A549 (cell line): Measurements from ENCODE around the gene MYO10. TPM values are rescaled to one million over a fixed set of nuclear protein-coding genes. Genes with fewer than 3 reads are reported as not detected.
A peak's percentile ranks its signal among the peaks of the same experiment; 100 is the strongest.

ENCODE experiments used
- ATAC-seq, 2 experiments: fragments of 200-7000 bp in 1 of 2; fragments of >200 bp in 1 of 2; cut with Nextera tagmentation in 1 of 2; cut with Tn5 transposase in 1 of 2; 3 replicates each; pipeline versions ENCODE4 v1.8.0 to v1.9.1; 2018 to 2020; ENCODE audit warnings: mild to moderate bottlenecking in 1 of 2, moderate library complexity in 1 of 2
- CTCF ChIA-PET: fragments of 300-600 bp; sonication (Branson Sonifier 250); formaldehyde crosslinking; extraction: SDS; loops from one replicate; lab custom pipeline; 2021; ENCODE audit warnings: antibody characterized with exemption, inconsistent platforms; lab: Yijun Ruan, JAX
- POLR2A ChIA-PET: fragments of 350-600 bp; formaldehyde crosslinking; extraction: SDS; loops from one replicate; lab custom pipeline; 2021; ENCODE audit warnings: antibody characterized with exemption, inconsistent platforms; lab: Yijun Ruan, JAX
- DNase-seq, 2 experiments: peaks; one replicate each; pipeline versions ENCODE4 v3.0.0 to v3.0.0-alpha.2; 2011 to 2016; ENCODE audit warnings: low read depth in 1 of 2, low spot score in 1 of 2
- FAIRE-seq: peaks from 2 replicates; lab custom pipeline; 2011; peaks lifted over from hg19 to GRCh38; lab: Jason Lieb, UNC
- H3K27ac ChIP-seq, 2 experiments: fragments of >200 bp; sonication (Bioruptor Twin); formaldehyde crosslinking; 3 replicates each; pipeline ENCODE4 v1.5.1; 2016 to 2017
- H3K4me1 ChIP-seq: fragments of >200 bp; sonication (Bioruptor Twin); formaldehyde crosslinking; 3 replicates; pipeline ENCODE4 v1.6.1; 2016
- H3K4me2 ChIP-seq: fragments of >200 bp; sonication (Bioruptor Twin); formaldehyde crosslinking; 3 replicates; pipeline ENCODE4 v1.6.1; 2016
- H3K4me3 ChIP-seq: fragments of >200 bp; sonication (Bioruptor Twin); formaldehyde crosslinking; 3 replicates; pipeline ENCODE4 v1.5.1; 2016
- H3K9me3 ChIP-seq: fragments of >200 bp; sonication (Bioruptor Twin); formaldehyde crosslinking; 3 replicates; pipeline ENCODE4 v1.6.1; 2016
- ATOH8 ChIP-seq: fragments of 250-450 bp; sonication (Bioruptor Pico); IDR thresholded peaks from 2 replicates; pipeline ENCODE4 v1.5.0; 2020; ENCODE audit warnings: low read depth, mild to moderate bottlenecking, moderate library complexity
- BCL3 ChIP-seq: fragments of >200 bp; sonication (Bioruptor Twin); formaldehyde crosslinking; IDR thresholded peaks from 3 replicates; pipeline ENCODE4 v1.6.1; 2016
- BHLHE40 ChIP-seq: IDR thresholded peaks from 2 replicates; pipeline ENCODE4 v1.6.1; 2012; ENCODE audit warnings: low read depth, low read length, inconsistent platforms
- CEBPB ChIP-seq, 2 experiments: fragments of >200 bp in 1 of 2; sonication (Bioruptor Twin) in 1 of 2; formaldehyde crosslinking in 1 of 2; IDR thresholded peaks; 2 replicates each; pipeline ENCODE4 v1.6.1; 2012 to 2016
- CHD4 ChIP-seq: fragments of 200-600 bp; sonication (generic); IDR thresholded peaks from 2 replicates; pipeline ENCODE4 v1.6.1; 2016; ENCODE audit warnings: antibody characterized with exemption, mild to moderate bottlenecking, borderline replicate concordance
- FOSB ChIP-seq: fragments of 250-450 bp; sonication (Bioruptor Pico); IDR thresholded peaks from 2 replicates; pipeline ENCODE4 v1.5.0; 2020; ENCODE audit warnings: mild to moderate bottlenecking, moderate library complexity
- FOSL2 ChIP-seq, 2 experiments: fragments of 450-650 bp in 1 of 2; fragments of >200 bp in 1 of 2; sonication (Bioruptor Twin) in 1 of 2; formaldehyde crosslinking; IDR thresholded peaks; 2 replicates each; pipeline versions ENCODE4 v1.5.0 to v1.6.1; 2016 to 2020; ENCODE audit warnings: mild to moderate bottlenecking in 1 of 2, moderate library complexity in 1 of 2
- HDAC2 ChIP-seq: fragments of 200-600 bp; sonication (generic); IDR thresholded peaks from 2 replicates; pipeline ENCODE4 v1.6.1; 2016
- HEYL ChIP-seq: fragments of 250-450 bp; sonication (Bioruptor Pico); IDR thresholded peaks from 2 replicates; pipeline ENCODE4 v1.8.0; 2021; ENCODE audit warnings: mild to moderate bottlenecking, moderate library complexity
- HOXA7 ChIP-seq: fragments of 250-450 bp; sonication (Bioruptor Pico); IDR thresholded peaks from 2 replicates; pipeline ENCODE4 v1.5.0; 2020; ENCODE audit warnings: mild to moderate bottlenecking, moderate library complexity
- HOXB13 ChIP-seq: fragments of 250-450 bp; sonication (Bioruptor Pico); IDR thresholded peaks from 2 replicates; pipeline ENCODE4 v1.5.0; 2020; ENCODE audit warnings: low read depth, mild to moderate bottlenecking, moderate library complexity
- JUN ChIP-seq, 2 experiments: fragments of >200 bp; sonication (Bioruptor Twin); formaldehyde crosslinking; IDR thresholded peaks; 2 replicates in 1 of 2; 3 replicates in 1 of 2; pipeline ENCODE4 v1.6.1; 2016 to 2017
- JUNB ChIP-seq: fragments of >200 bp; sonication (Bioruptor Twin); formaldehyde crosslinking; IDR thresholded peaks from 2 replicates; pipeline ENCODE4 v1.6.1; 2016
- KDM1A ChIP-seq: fragments of 200-600 bp; sonication (generic); IDR thresholded peaks from 2 replicates; pipeline ENCODE4 v1.6.1; 2016; ENCODE audit warnings: low read depth, mild to moderate bottlenecking
- MAFK ChIP-seq: fragments of 450-650 bp; IDR thresholded peaks from 2 replicates; pipeline ENCODE4 v1.6.1; 2014; ENCODE audit not compliant: partially characterized antibody
- MAX ChIP-seq: IDR thresholded peaks from 2 replicates; pipeline ENCODE4 v1.6.1; 2012
- MYC ChIP-seq: IDR thresholded peaks from 2 replicates; pipeline ENCODE4 v1.6.1; 2012; ENCODE audit warnings: mild to moderate bottlenecking, inconsistent platforms, low read length, improper control_type of control experiment, borderline replicate concordance
- NR3C1 ChIP-seq: fragments of >200 bp; sonication (Bioruptor Twin); formaldehyde crosslinking; IDR thresholded peaks from 3 replicates; pipeline ENCODE4 v1.6.1; 2017
- PHF8 ChIP-seq: fragments of 200-600 bp; sonication (generic); IDR thresholded peaks from 2 replicates; pipeline ENCODE4 v1.6.1; 2016; ENCODE audit warnings: low read depth, mild to moderate bottlenecking, antibody characterized with exemption, moderate library complexity, borderline replicate concordance
- POLR2AphosphoS2 ChIP-seq: conservative IDR thresholded peaks from 2 replicates; pipeline ENCODE4 v1.6.1; 2012; ENCODE audit warnings: low read length, improper control_type of control experiment, inconsistent platforms
- RARB ChIP-seq: fragments of 250-450 bp; sonication (Bioruptor Pico); IDR thresholded peaks from 2 replicates; pipeline ENCODE4 v1.8.0; 2021; ENCODE audit warnings: mild to moderate bottlenecking, moderate library complexity
- RNF2 ChIP-seq: fragments of 200-600 bp; sonication (generic); IDR thresholded peaks from 2 replicates; pipeline ENCODE4 v1.6.1; 2016; ENCODE audit warnings: low read depth, mild to moderate bottlenecking, antibody characterized with exemption, moderate library complexity, borderline replicate concordance
- SMC3 ChIP-seq: fragments of >200 bp; sonication (Bioruptor Twin); formaldehyde crosslinking; IDR thresholded peaks from 3 replicates; pipeline ENCODE4 v1.6.1; 2018; ENCODE audit warnings: inconsistent platforms
- ZC3H11A ChIP-seq: fragments of 450-650 bp; IDR thresholded peaks from 2 replicates; pipeline ENCODE4 v1.6.1; 2014; ENCODE audit warnings: antibody characterized with exemption, mild to moderate bottlenecking
- ZNF302 ChIP-seq: fragments of 250-450 bp; sonication (Bioruptor Pico); IDR thresholded peaks from 2 replicates; pipeline ENCODE4 v1.9.0; 2021; ENCODE audit warnings: inconsistent platforms, mild to moderate bottlenecking, moderate library complexity
- ZSCAN20 ChIP-seq: fragments of 250-450 bp; sonication (Bioruptor Pico); IDR thresholded peaks from 2 replicates; pipeline ENCODE4 v1.8.0; 2022; ENCODE audit warnings: mild to moderate bottlenecking, moderate library complexity
- WGBS: methylation state at CpG from one replicate; pipeline ENCODE4 v1.1.6; 2017; ENCODE audit errors: missing lambda C conversion rate; 5-methylcytosine and 5-hydroxymethylcytosine counted together
- polyA plus RNA-seq, 4 experiments: library from polyadenylated mRNA; depleted of rRNA in 3 of 4; stranded (reverse); fragments of >200 nt; fragmentation: RNase III in 1 of 4; extraction: RNeasy Plus Mini Kit Qiagen cat#74134 plus additional on column Dnase treatment in 1 of 4; gene quantifications; 2 replicates in 3 of 4; 3 replicates in 1 of 4; pipeline ENCODE4 v1.2.3, GENCODE V29; 2011 to 2017
- TF ChIP-seq, protein P1 (sequence below): fragments of 450-650 bp; IDR thresholded peaks from 2 replicates; pipeline ENCODE4 v1.6.1; 2014; ENCODE audit warnings: antibody characterized with exemption

Gene MYO10
- polyA plus RNA-seq, 2 of the 4 experiments (the other 2 are of a cell fraction): 68.0 to 68.5 TPM

- no peak for DNase-seq
Observed at GRCh38 chr5:16914108-16914435, 22.0 kb downstream of the MYO10 start.

GRCh38 chr5:16913187-16914107 is 22.6 kb downstream of the MYO10 start:
- Histone ChIP-seq H3K27ac (peak overlapping the region; percentile 59 to 82), H3K4me2 (peak overlapping the region; percentile 66), H3K4me1 (peaks cover 87% of the 10 kb centered on the region), H3K4me3 (no peak overlapping the region), H3K9me3 (no peaks in the 10 kb centered on the region)
- CTCF ChIA-PET: interaction anchor here (0.6 to 2.8 kb wide), 9 partner anchors 13 to 277 kb away, joined by 3 to 12 read pairs (median 5); no protein-coding TSS in a partner anchor
- WGBS: 56% methylated on average over 7 of the region's 7 CpGs
- POLR2A ChIA-PET: no interaction called here
- FAIRE-seq (no peak), ATAC-seq (peak; percentile 58 to 64; a peak in 5 of 6 replicates), DNase-seq (peak in 1 of 2 experiments; percentile 51)
- TF ChIP-seq JUN (IDR thresholded peaks at IDR 0.05) (no peak), KDM1A (no peak), CHD4 (no peak), ZC3H11A (no peak), CEBPB (IDR thresholded peaks at IDR 0.05) (no peak), HOXA7 (no peak), ZSCAN20 (CRISPR knock-in tag) (no peak), BHLHE40 (no peak), FOSB (CRISPR knock-in tag) (no peak), HEYL (CRISPR knock-in tag) (no peak), MAX (no peak), MYC (no peak), BCL3 (no peak), RNF2 (no peak), JUNB (no peak)

More at GRCh38 chr5:16914108-16914435, 22.0 kb downstream of the MYO10 start:
- Histone ChIP-seq H3K4me2 (peak overlapping the region; percentile 66), H3K4me1 (peaks cover 89% of the 10 kb centered on the region), H3K9me3 (no peaks in the 10 kb centered on the region), H3K4me3 (no peak overlapping the region), H3K27ac (peak overlapping the region; percentile 59 to 82)
- WGBS: 77% methylated on average over 8 of the region's 8 CpGs
- ChIA-PET POLR2A (no interaction called here), CTCF (interaction anchor here (1.0 to 2.8 kb wide), 5 partner anchors 17 to 276 kb away, joined by 3 to 12 read pairs (median 5); no protein-coding TSS in a partner anchor)
- FAIRE-seq: no peak
- no peak for ATAC-seq
- TF ChIP-seq HOXA7: no peak
- TF ChIP-seq POLR2AphosphoS2: no peak
- TF ChIP-seq HOXB13 (CRISPR knock-in tag): no peak
- TF ChIP-seq FOSL2 (IDR thresholded peaks at IDR 0.05): no peak
- no peak for TF ChIP-seq FOSL2 (CRISPR knock-in tag; IDR thresholded peaks at IDR 0.05)
- no peak for TF ChIP-seq CEBPB (IDR thresholded peaks at IDR 0.05)
- no peak for TF ChIP-seq SMC3
- TF ChIP-seq NR3C1: no peak
- TF ChIP-seq MAFK: no peak
- TF ChIP-seq MAX: no peak

DNA sequence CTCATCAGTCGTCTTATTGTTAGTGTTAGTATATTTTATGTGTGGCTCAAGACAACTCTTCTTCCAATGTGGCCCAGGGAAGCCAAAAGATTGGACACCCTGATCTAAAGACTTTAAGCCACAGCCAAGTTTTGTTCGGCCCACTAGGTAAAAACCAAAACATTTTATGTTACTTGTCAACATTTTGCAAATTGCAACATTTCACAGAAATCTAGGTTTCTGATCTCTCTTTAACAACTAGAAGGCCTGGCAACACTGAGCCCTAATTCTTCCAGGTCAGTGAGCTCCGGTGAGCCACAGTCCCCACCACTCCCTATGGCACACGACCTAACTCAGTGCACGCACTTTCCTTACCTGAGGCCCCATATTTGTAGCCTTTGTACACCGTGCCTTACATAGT is 24.0 kb downstream of the MYO10 start:
- Histone ChIP-seq H3K27ac (peak overlapping the region in 1 of 2 experiments; percentile 82; a peak in 3 of 6 replicates), H3K4me3 (no peak overlapping the region), H3K4me2 (peak overlapping the region; percentile 66), H3K4me1 (peaks cover 86% of the 10 kb centered on the region), H3K9me3 (no peaks in the 10 kb centered on the region)
- ChIA-PET CTCF (interaction anchor here (0.8 to 3.5 kb wide), 4 partner anchors 11 to 278 kb away, joined by 4 to 13 read pairs (median 6); no protein-coding TSS in a partner anchor), POLR2A (no interaction called here)
- no peak for ATAC-seq
- no peak for DNase-seq
- 94% methylated on average over 6 of the region's 6 CpGs for WGBS
- TF ChIP-seq ATOH8 (CRISPR knock-in tag): no peak
- no peak for TF ChIP-seq RARB
- no peak for TF ChIP-seq HDAC2
- no peak for TF ChIP-seq ZC3H11A
- TF ChIP-seq ZSCAN20 (CRISPR knock-in tag): no peak
- TF ChIP-seq, protein P1, sequence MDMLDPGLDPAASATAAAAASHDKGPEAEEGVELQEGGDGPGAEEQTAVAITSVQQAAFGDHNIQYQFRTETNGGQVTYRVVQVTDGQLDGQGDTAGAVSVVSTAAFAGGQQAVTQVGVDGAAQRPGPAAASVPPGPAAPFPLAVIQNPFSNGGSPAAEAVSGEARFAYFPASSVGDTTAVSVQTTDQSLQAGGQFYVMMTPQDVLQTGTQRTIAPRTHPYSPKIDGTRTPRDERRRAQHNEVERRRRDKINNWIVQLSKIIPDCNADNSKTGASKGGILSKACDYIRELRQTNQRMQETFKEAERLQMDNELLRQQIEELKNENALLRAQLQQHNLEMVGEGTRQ: no peak
- TF ChIP-seq JUN (IDR thresholded peaks at IDR 0.05): no peak
- no peak for TF ChIP-seq ZNF302 (CRISPR knock-in tag)
- no peak for TF ChIP-seq PHF8
- no peak for FAIRE-seq
